ENCODE data around the gene AGRN.

The AGRN gene

GRCh38 chr1:1040004-1040991 is 20.4 kb downstream of the AGRN start:
- no peak for TF ChIP-seq CTCF (conservative IDR thresholded peaks at IDR 0.05; ENCODE audit: low read depth, low read length)
- H3K4me3 ChIP-seq (ENCODE audit: low read length) = peak overlapping the region; percentile 24
- DNase-seq (ENCODE audit: low read depth) = peak; percentile 65

GRCh38 chr1:1041092-1041523 is 21.2 kb downstream of the AGRN start:
- no peak for TF ChIP-seq CTCF (conservative IDR thresholded peaks at IDR 0.05; ENCODE audit: low read depth, low read length)
- no peak overlapping the region for H3K4me3 ChIP-seq (ENCODE audit: low read length)
- no peak for DNase-seq (ENCODE audit: low read depth)

- no peak for DNase-seq (ENCODE audit: low read depth)
- no peak overlapping the region for H3K4me3 ChIP-seq (ENCODE audit: low read length)
- no peak for TF ChIP-seq CTCF (conservative IDR thresholded peaks at IDR 0.05; ENCODE audit: low read depth, low read length)
These were observed 22.0 kb downstream of the AGRN start for GRCh38 chr1:1041873-1042272.

GRCh38 chr1:1042835-1043234 is 22.9 kb downstream of the AGRN start:
- H3K4me3 ChIP-seq (ENCODE audit: low read length) = no peak overlapping the region
- DNase-seq (ENCODE audit: low read depth) = no peak
- TF ChIP-seq CTCF (conservative IDR thresholded peaks at IDR 0.05; ENCODE audit: low read depth, low read length) = no peak

- no peak overlapping the region for H3K4me3 ChIP-seq (ENCODE audit: low read length)
- no peak for TF ChIP-seq CTCF (conservative IDR thresholded peaks at IDR 0.05; ENCODE audit: low read depth, low read length)
- no peak for DNase-seq (ENCODE audit: low read depth)
These were observed 23.5 kb downstream of the AGRN start for GRCh38 chr1:1043411-1043810.

GRCh38 chr1:1043921-1044320 is 24.0 kb downstream of the AGRN start:
- no peak for DNase-seq (ENCODE audit: low read depth)
- H3K4me3 ChIP-seq (ENCODE audit: low read length) = no peak overlapping the region
- no peak for TF ChIP-seq CTCF (conservative IDR thresholded peaks at IDR 0.05; ENCODE audit: low read depth, low read length)

All from retinal pigment epithelial cell (primary cell).